MCF 10A (cell line): ENCODE measurements around the gene MRPL52. TPM values are rescaled to one million over a fixed set of nuclear protein-coding genes. Genes with fewer than 3 reads are reported as not detected.

Experiments
- BruUV-seq: library from RNA; stranded (reverse); fragments of 400-500 nt; replicated peaks from 2 replicates; lab custom pipeline; 2021; lab: Mats Ljungman, UMichigan
- CTCF ChIA-PET: fragments of 300-600 bp; sonication (Branson Sonifier 250); formaldehyde crosslinking; extraction: SDS; loops from one replicate; lab custom pipeline; 2021; ENCODE audit warnings: antibody characterized with exemption, inconsistent platforms; lab: Yijun Ruan, JAX
- POLR2A ChIA-PET: fragments of 300-600, 350-650 bp; sonication (Branson Sonifier 250); formaldehyde crosslinking; extraction: SDS; loops from one replicate; lab custom pipeline; 2020; ENCODE audit warnings: antibody characterized with exemption, inconsistent platforms; lab: Yijun Ruan, JAX
- DNase-seq: peaks from one replicate; pipeline ENCODE4 v3.0.0-alpha.2; 2018; ENCODE audit not compliant: unreplicated experiment
- H3K27ac Mint-ChIP-seq: one replicate; pipeline ENCODE4 v1.8.0; 2022; ENCODE audit warnings: mild to moderate bottlenecking, low read depth, mixed read lengths; ENCODE audit not compliant: unreplicated experiment
- H3K27me3 Mint-ChIP-seq: one replicate; pipeline ENCODE4 v1.8.0; 2022; ENCODE audit warnings: mixed read lengths; ENCODE audit not compliant: insufficient read depth, unreplicated experiment
- H3K36me3 Mint-ChIP-seq: one replicate; pipeline ENCODE4 v1.8.0; 2022; ENCODE audit warnings: mild to moderate bottlenecking, moderate library complexity, mixed read lengths; ENCODE audit not compliant: insufficient read depth, unreplicated experiment
- H3K4me1 Mint-ChIP-seq: one replicate; pipeline ENCODE4 v1.8.0; 2022; ENCODE audit warnings: mixed read lengths; ENCODE audit not compliant: insufficient read depth, unreplicated experiment
- H3K4me3 Mint-ChIP-seq: one replicate; pipeline ENCODE4 v1.8.0; 2022; ENCODE audit warnings: mild to moderate bottlenecking, moderate library complexity, mixed read lengths; ENCODE audit not compliant: unreplicated experiment
- H3K9me3 Mint-ChIP-seq: one replicate; pipeline ENCODE4 v1.8.0; 2022; ENCODE audit warnings: mixed read lengths; ENCODE audit not compliant: unreplicated experiment
- CTCF ChIP-seq: fragments of 200-600 bp; IDR thresholded peaks from one replicate; pipeline ENCODE4 v1.8.0; 2022; ENCODE audit warnings: antibody characterized with exemption, mild to moderate bottlenecking; ENCODE audit not compliant: unreplicated experiment
- intact Hi-C: fragments of 100-400 bp; cut with micrococcal nuclease; formaldehyde crosslinking; loops from 2 replicates; pipeline ENCODE4 v1.14.1; 2022
- total RNA-seq: library from RNA; stranded (reverse); gene quantifications from 2 replicates; pipeline ENCODE4 v1.2.3, GENCODE V29; 2022

MRPL52 gene
- total RNA-seq, 1 experiment from 2014 or later = 172 TPM

DNA sequence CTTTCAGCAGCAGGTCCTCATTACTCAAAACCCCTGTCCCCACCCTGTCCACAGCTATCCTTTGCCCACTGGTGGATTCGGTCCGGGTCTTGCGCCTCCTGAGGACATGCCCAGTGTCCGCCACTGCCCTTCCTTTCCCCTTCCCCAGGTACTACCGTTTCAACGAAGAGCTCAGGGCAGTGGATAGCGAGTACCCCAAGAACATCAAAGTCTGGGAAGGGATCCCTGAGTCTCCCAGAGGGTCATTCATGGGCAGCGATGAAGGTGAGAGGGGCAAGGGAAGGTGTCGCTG lies 15.4 kb downstream of the MRPL52 start:
- CTCF ChIA-PET = interaction anchor here (0.6 to 18.2 kb wide), 6 partner anchors 6 to 289 kb away, joined by 3 to 330 read pairs (median 4); no protein-coding TSS in a partner anchor
- BruUV-seq = no TSS peak
- intact Hi-C loops = no loop called here
- peaks cover 8% of the 10 kb centered on the region for H3K4me1 Mint-ChIP-seq
- no peak for DNase-seq
- no peak for TF ChIP-seq CTCF
- peaks cover 66% of the 10 kb centered on the region for H3K36me3 Mint-ChIP-seq
- POLR2A ChIA-PET = no interaction called here
- H3K9me3 Mint-ChIP-seq = no peaks in the 10 kb centered on the region
- no peak overlapping the region for H3K27ac Mint-ChIP-seq
- no peaks in the 10 kb centered on the region for H3K27me3 Mint-ChIP-seq
- no peak overlapping the region for H3K4me3 Mint-ChIP-seq

- no TSS peak for BruUV-seq
These were observed 16.3 kb downstream of the MRPL52 start for GRCh38 chr14:22845821-22846625.

GRCh38 chr14:22846811-22847307 lies 17.2 kb downstream of the MRPL52 start:
- TSS peak; percentile 19 for BruUV-seq
- H3K27ac Mint-ChIP-seq = no peak overlapping the region
- peaks cover 51% of the 10 kb centered on the region for H3K36me3 Mint-ChIP-seq
- H3K4me3 Mint-ChIP-seq = no peak overlapping the region
- TF ChIP-seq CTCF = no peak
- no peaks in the 10 kb centered on the region for H3K9me3 Mint-ChIP-seq
- POLR2A ChIA-PET = interaction anchor here (1.5 kb wide), 1 partner anchor 24 kb away, joined by 4 read pairs; the partner anchor contains the start of gene LRP10
- DNase-seq = no peak
- H3K4me1 Mint-ChIP-seq = peaks cover 17% of the 10 kb centered on the region
- intact Hi-C loops = no loop called here
- no peaks in the 10 kb centered on the region for H3K27me3 Mint-ChIP-seq
- CTCF ChIA-PET = interaction anchor here (0.9 to 11.5 kb wide), 2 partner anchors 10 to 24 kb away, joined by 3 to 330 read pairs; partner anchors contain the start of genes MMP14 and MRPL52

More at GRCh38 chr14:22845821-22846625, 16.3 kb downstream of the MRPL52 start:
- intact Hi-C loops = no loop called here
- ChIA-PET CTCF (interaction anchor here (0.9 to 18.2 kb wide), 4 partner anchors 5 to 23 kb away, joined by 3 to 330 read pairs (median 166); partner anchors contain the start of genes MMP14 and MRPL52), POLR2A (interaction anchor here (1.0 kb wide), 1 partner anchor 13 kb away, joined by 3 read pairs; no protein-coding TSS in a partner anchor)
- DNase-seq = no peak
- peaks cover 59% of the 10 kb centered on the region for H3K36me3 Mint-ChIP-seq
- no peak for TF ChIP-seq CTCF
- H3K4me3 Mint-ChIP-seq = no peak overlapping the region
- H3K27ac Mint-ChIP-seq = no peak overlapping the region
- no peaks in the 10 kb centered on the region for H3K27me3 Mint-ChIP-seq
- no peaks in the 10 kb centered on the region for H3K9me3 Mint-ChIP-seq
- peaks cover 13% of the 10 kb centered on the region for H3K4me1 Mint-ChIP-seq
